BJ (cell line): Measurements from ENCODE around the gene TAS2R40. TPM values are rescaled to one million over a fixed set of nuclear protein-coding genes. Genes with fewer than 3 reads are reported as not detected.

Experiments
- CTCF ChIA-PET: fragments of 350-600 bp; formaldehyde crosslinking; extraction: SDS; loops from one replicate; lab custom pipeline; 2021; ENCODE audit warnings: antibody characterized with exemption, inconsistent platforms; lab: Yijun Ruan, JAX
- POLR2A ChIA-PET: fragments of 300-600 bp; sonication (Branson Sonifier 250); formaldehyde crosslinking; extraction: SDS; loops from one replicate; lab custom pipeline; 2021; ENCODE audit warnings: antibody characterized with exemption; lab: Charles Lee
- DNase-seq: peaks from one replicate; pipeline ENCODE4 v3.0.0-alpha.2; 2011; ENCODE audit warnings: low read depth
- H3K27me3 ChIP-seq: 2 replicates; pipeline ENCODE4 v1.6.0; 2011; ENCODE audit warnings: low read length; ENCODE audit not compliant: control insufficient read depth, insufficient read depth
- H3K36me3 ChIP-seq: 2 replicates; pipeline ENCODE4 v1.5.1; 2011; ENCODE audit warnings: low read length; ENCODE audit not compliant: control insufficient read depth, insufficient read depth
- H3K4me3 ChIP-seq: 2 replicates; pipeline ENCODE4 v1.5.1; 2011; ENCODE audit warnings: low read depth, mild to moderate bottlenecking, control low read depth, low read length
- CTCF ChIP-seq: IDR thresholded peaks from 2 replicates; pipeline ENCODE4 v1.5.1; 2011; ENCODE audit warnings: low read depth, mild to moderate bottlenecking, control low read depth, inconsistent platforms, low read length, moderate library complexity; ENCODE audit not compliant: insufficient read depth
- polyA plus RNA-seq: library from polyadenylated mRNA; depleted of rRNA; stranded (reverse); fragments of >200 nt; gene quantifications from 2 replicates; pipeline ENCODE4 v1.2.3, GENCODE V29; 2011; rRNA removed
- small RNA-seq: library from RNA; depleted of rRNA; stranded (forward); fragments of <200 nt; gene quantifications from one replicate; pipeline ENCODE3, GENCODE V24; 2012; ENCODE audit warnings: low replicate concordance, low read depth; ENCODE audit not compliant: insufficient read length

TAS2R40 gene
- polyA plus RNA-seq, 1 experiment, result not detected

- CTCF ChIA-PET, result interaction anchor here (0.7 to 1.3 kb wide), 2 partner anchors 10 to 29 kb away, joined by 3 to 4 read pairs; no protein-coding TSS in a partner anchor
- no peak for TF ChIP-seq CTCF
- H3K4me3 ChIP-seq, result no peak overlapping the region
- peaks cover 10% of the 10 kb centered on the region for H3K36me3 ChIP-seq
- no peaks in the 10 kb centered on the region for H3K27me3 ChIP-seq
- no peak for DNase-seq
- POLR2A ChIA-PET, result no interaction called here
These were observed 47.4 kb downstream of the TAS2R40 start for GRCh38 chr7:143269251-143269650.

GRCh38 chr7:143271240-143271639 is 49.4 kb downstream of the TAS2R40 start:
- ChIA-PET CTCF (interaction anchor here (0.7 kb wide), 1 partner anchor 87 kb away, joined by 3 read pairs; no protein-coding TSS in a partner anchor), POLR2A (no interaction called here)
- Histone ChIP-seq H3K27me3 (no peaks in the 10 kb centered on the region), H3K36me3 (peaks cover 10% of the 10 kb centered on the region), H3K4me3 (no peak overlapping the region)
- DNase-seq, result no peak
- no peak for TF ChIP-seq CTCF

Small RNA genes within 50 kb of the gene (small RNA-seq; reads per million reads assigned to genes)
- not detected for gene AC073342.3

Other genes with a start within 250 kb of the TAS2R40 start
- not detected in 2 replicates for gene OR9A2, start 194.9 kb upstream of the TAS2R40 start, polyA plus RNA-seq
- gene OR6V1, start 169.7 kb upstream of the TAS2R40 start, polyA plus RNA-seq, result not detected in 2 replicates
- not detected in 2 replicates for gene PIP, start 90.0 kb upstream of the TAS2R40 start, polyA plus RNA-seq
- gene TAS2R39, start 38.6 kb upstream of the TAS2R40 start, polyA plus RNA-seq, result not detected in 2 replicates
- 132 and 164 TPM in 2 replicates for gene GSTK1, start 41.4 kb downstream of the TAS2R40 start, polyA plus RNA-seq
- gene TMEM139, start 62.9 kb downstream of the TAS2R40 start, polyA plus RNA-seq, result 0.11 and 0.15 TPM in 2 replicates
- gene CASP2, start 66.3 kb downstream of the TAS2R40 start, polyA plus RNA-seq, result 15.4 and 16.0 TPM in 2 replicates
- not detected in 2 replicates for gene CLCN1, start 94.1 kb downstream of the TAS2R40 start, polyA plus RNA-seq
- 2.0 and 2.9 TPM in 2 replicates for gene FAM131B, start 140.7 kb downstream of the TAS2R40 start, polyA plus RNA-seq
- 44.8 and 69.9 TPM in 2 replicates for gene ZYX, start 159.3 kb downstream of the TAS2R40 start, polyA plus RNA-seq
- gene EPHA1, start 186.8 kb downstream of the TAS2R40 start, polyA plus RNA-seq, result 0.05 TPM in 1 of 2 replicates, not detected in the other
- gene TAS2R60, start 221.4 kb downstream of the TAS2R40 start, polyA plus RNA-seq, result not detected in 2 replicates